Thyroid gland (tissue), 4 donors: Measurements from ENCODE around the gene ZNF138. TPM values are rescaled to one million over a fixed set of nuclear protein-coding genes. Genes with fewer than 3 reads are reported as not detected.
"Not testable (repeated sequence)": the region's sequence is repeated elsewhere in the genome, so short reads cannot be mapped to it uniquely, and the experiment has no call there.

Experiments used
- DNase-seq, 2 donors: peaks; one replicate each; pipeline ENCODE4 v3.0.0-alpha.2; 2019
- H3K27ac ChIP-seq, 3 donors: fragments of 200-600 bp; sonication (generic); 1 replicate in 2 of 3; 2 replicates in 1 of 3; pipeline ENCODE4 v1.5.1; 2016 to 2019; ENCODE audit warnings: mild to moderate bottlenecking in 1 of 3, moderate library complexity in 1 of 3
- H3K27me3 ChIP-seq: fragments of 200-600 bp; sonication (generic); one replicate; pipeline ENCODE4 v1.5.1; 2019
- H3K36me3 ChIP-seq, 2 donors: fragments of 200-600 bp; sonication (generic); one replicate each; pipeline ENCODE4 v1.5.1; 2016 to 2019
- H3K4me1 ChIP-seq, 2 donors: fragments of 200-600 bp; sonication (generic); one replicate each; pipeline ENCODE4 v1.5.1; 2017 to 2019
- H3K4me3 ChIP-seq, 3 donors: fragments of 200-600 bp; sonication (generic); replicated peaks in 1 of 3; 1 replicate in 2 of 3; 2 replicates in 1 of 3; pipeline ENCODE4 v1.5.1; 2016; ENCODE audit warnings: mild to moderate bottlenecking in 1 of 3
- H3K9me3 ChIP-seq: fragments of 200-600 bp; sonication (generic); one replicate; pipeline ENCODE4 v1.5.1; 2017
- CTCF ChIP-seq, 6 experiments: fragments of 200-600 bp in 3 of 6; fragments of 450-650 bp in 3 of 6; sonication (generic) in 3 of 6; IDR thresholded peaks; one replicate each; pipeline ENCODE4 v1.5.1; 2016 to 2019; ENCODE audit warnings: antibody characterized with exemption in 6 of 6, mild to moderate bottlenecking in 2 of 6, inconsistent platforms in 1 of 6, moderate library complexity in 1 of 6
- POLR2A ChIP-seq, 2 donors: fragments of 450-650 bp; IDR thresholded peaks; one replicate each; pipeline ENCODE4 v1.6.1; 2017; ENCODE audit warnings: antibody characterized with exemption in 2 of 2, mild to moderate bottlenecking in 2 of 2, moderate library complexity in 1 of 2
- WGBS, 2 donors: methylation state at CpG; one replicate each; pipeline ENCODE4 v1.1.5; 2017; 5-methylcytosine and 5-hydroxymethylcytosine counted together
- intact Hi-C: fragments of 100-400 bp; cut with DNase I; formaldehyde crosslinking; loops from one replicate; pipeline ENCODE4 v1.15.1; 2023
- total RNA-seq, 4 donors: library from RNA; depleted of rRNA; stranded (reverse); fragments of >200 nt; gene quantifications; one replicate each; pipeline ENCODE4 v1.2.3, GENCODE V29; 2016

Gene ZNF138
- total RNA-seq, 4 donors from 2014 or later, result 13.3 to 30.5 (median 21.8) TPM

GRCh38 chr7:64811767-64812166 is 17.5 kb downstream of the ZNF138 start:
- Histone ChIP-seq H3K9me3 (no peaks in the 10 kb centered on the region), H3K4me1 (no peaks in the 10 kb centered on the region), H3K36me3 (peaks cover 0 to 7% of the 10 kb centered on the region in 2 donors), H3K4me3 (no peak overlapping the region), H3K27ac (no peak overlapping the region), H3K27me3 (no peaks in the 10 kb centered on the region)
- no peak for DNase-seq
- intact Hi-C loops, result no loop called here
- TF ChIP-seq CTCF (IDR thresholded peaks at IDR 0.05) (no peak), POLR2A (IDR thresholded peaks at IDR 0.05) (no peak)

GRCh38 chr7:64830926-64831325 is 36.7 kb downstream of the ZNF138 start:
- DNase-seq, result no peak
- 88 to 95% methylated on average over 1 of the region's 1 CpG for WGBS, 2 donors
- intact Hi-C loops, result no loop called here
- TF ChIP-seq CTCF (IDR thresholded peaks at IDR 0.05) (no peak), POLR2A (IDR thresholded peaks at IDR 0.05) (no peak)
- H3K36me3 ChIP-seq, result no peaks in the 10 kb centered on the region
- no peak overlapping the region for H3K4me3 ChIP-seq
- no peaks in the 10 kb centered on the region for H3K4me1 ChIP-seq
- no peaks in the 10 kb centered on the region for H3K27me3 ChIP-seq
- no peak overlapping the region for H3K27ac ChIP-seq
- no peaks in the 10 kb centered on the region for H3K9me3 ChIP-seq

- Histone ChIP-seq H3K4me1 (no peaks in the 10 kb centered on the region), H3K36me3 (no peaks in the 10 kb centered on the region), H3K27me3 (no peaks in the 10 kb centered on the region), H3K4me3 (no peak overlapping the region), H3K9me3 (no peaks in the 10 kb centered on the region), H3K27ac (no peak overlapping the region)
- WGBS, 2 donors, result 80 to 91% methylated on average over 4 of the region's 4 CpGs
- intact Hi-C loops, result no loop called here
- DNase-seq, result no peak
- TF ChIP-seq CTCF (IDR thresholded peaks at IDR 0.05) (no peak), POLR2A (IDR thresholded peaks at IDR 0.05) (no peak)
Measured at GRCh38 chr7:64832136-64832535, 37.9 kb downstream of the ZNF138 start.

GRCh38 chr7:64834989-64835388 is 40.8 kb downstream of the ZNF138 start:
- peak in 1 of 2 donors; percentile 20 for DNase-seq
- no peak overlapping the region for H3K4me3 ChIP-seq
- intact Hi-C loops, result no loop called here
- H3K27ac ChIP-seq, result no peak overlapping the region
- TF ChIP-seq POLR2A (IDR thresholded peaks at IDR 0.05) (no peak), CTCF (IDR thresholded peaks at IDR 0.05) (no peak)
- no peaks in the 10 kb centered on the region for H3K36me3 ChIP-seq
- 83 to 86% methylated on average over 16 of the region's 16 CpGs for WGBS, 2 donors
- H3K4me1 ChIP-seq, result no peaks in the 10 kb centered on the region
- H3K9me3 ChIP-seq, result no peaks in the 10 kb centered on the region
- no peaks in the 10 kb centered on the region for H3K27me3 ChIP-seq

GRCh38 chr7:64835856-64836255 is 41.6 kb downstream of the ZNF138 start:
- 91 to 92% methylated on average over 8 of the region's 8 CpGs for WGBS, 2 donors
- intact Hi-C loops, result not testable (repeated sequence)

GRCh38 chr7:64838051-64838450 is 43.8 kb downstream of the ZNF138 start:
- WGBS, 2 donors, result 98% methylated on average over 4 to 5 of the region's 17 CpGs
- H3K4me1 ChIP-seq, DNase-seq, intact Hi-C loops, H3K27me3 ChIP-seq, H3K4me3 ChIP-seq, H3K36me3 ChIP-seq, H3K27ac ChIP-seq, H3K9me3 ChIP-seq: not testable (repeated sequence)

More at GRCh38 chr7:64835856-64836255, 41.6 kb downstream of the ZNF138 start:
- H3K4me3 ChIP-seq, H3K27me3 ChIP-seq, H3K4me1 ChIP-seq, H3K9me3 ChIP-seq, H3K36me3 ChIP-seq, H3K27ac ChIP-seq: not testable (repeated sequence)
- DNase-seq, result peak in 1 of 2 donors; percentile 17
